NCI-H345 treated with DMSO at 0.1 percent for 48 hours (cell line): Measurements from ENCODE around the gene RSPH6A.

Experiments used
- DNase-seq: peaks from one replicate; lab custom pipeline; 2025; ENCODE audit not compliant: unreplicated experiment; lab: John Stamatoyannopoulos, UW

RSPH6A gene

DNA sequence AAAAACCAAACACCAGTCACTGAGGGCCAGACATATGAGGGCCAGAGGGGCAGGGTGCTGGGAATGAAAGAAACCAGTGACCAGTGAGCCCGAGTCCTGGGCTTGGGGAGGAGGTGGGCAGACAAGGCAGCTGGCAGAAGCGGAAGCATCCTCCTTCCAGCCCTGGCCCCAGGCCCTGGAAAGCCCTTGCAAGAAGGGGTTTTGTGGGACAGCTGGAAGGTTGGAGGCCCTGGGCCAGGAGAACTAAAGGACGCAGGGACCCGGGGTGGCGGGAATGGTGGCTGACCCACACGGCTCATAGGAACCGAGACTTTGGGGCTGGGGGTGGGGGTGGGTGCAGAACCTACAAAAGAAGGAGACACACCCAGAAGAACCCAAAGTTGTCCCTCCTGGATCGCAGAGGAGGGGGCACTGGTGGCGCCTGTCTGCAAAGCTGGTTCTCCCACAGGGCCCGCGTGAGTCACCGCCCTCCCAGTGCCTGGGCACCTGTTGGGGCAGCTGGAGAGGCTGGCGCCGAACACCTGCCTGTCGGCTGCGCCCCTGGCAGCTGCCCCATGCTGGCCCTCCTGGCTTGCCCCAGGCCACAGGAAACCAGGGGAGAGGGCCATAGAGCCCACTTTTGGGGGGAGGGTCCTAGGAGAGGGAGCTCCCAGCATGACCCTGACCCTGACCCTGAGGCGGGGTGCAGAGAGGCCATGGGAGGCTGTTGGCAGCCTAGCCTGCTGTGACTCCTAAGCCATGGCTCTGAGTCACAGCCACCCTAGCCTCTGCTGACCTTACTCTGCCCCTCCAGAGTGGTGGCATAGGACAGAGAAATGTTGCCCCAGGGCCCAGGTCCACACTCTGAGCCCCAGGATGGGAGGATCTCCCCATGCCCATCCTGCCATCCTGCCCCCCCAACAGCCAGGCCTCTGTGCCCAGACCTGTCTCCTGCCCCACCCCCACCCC is 33.6 kb downstream of the RSPH6A start:
- DNase-seq, result peak; percentile 24

DNA sequence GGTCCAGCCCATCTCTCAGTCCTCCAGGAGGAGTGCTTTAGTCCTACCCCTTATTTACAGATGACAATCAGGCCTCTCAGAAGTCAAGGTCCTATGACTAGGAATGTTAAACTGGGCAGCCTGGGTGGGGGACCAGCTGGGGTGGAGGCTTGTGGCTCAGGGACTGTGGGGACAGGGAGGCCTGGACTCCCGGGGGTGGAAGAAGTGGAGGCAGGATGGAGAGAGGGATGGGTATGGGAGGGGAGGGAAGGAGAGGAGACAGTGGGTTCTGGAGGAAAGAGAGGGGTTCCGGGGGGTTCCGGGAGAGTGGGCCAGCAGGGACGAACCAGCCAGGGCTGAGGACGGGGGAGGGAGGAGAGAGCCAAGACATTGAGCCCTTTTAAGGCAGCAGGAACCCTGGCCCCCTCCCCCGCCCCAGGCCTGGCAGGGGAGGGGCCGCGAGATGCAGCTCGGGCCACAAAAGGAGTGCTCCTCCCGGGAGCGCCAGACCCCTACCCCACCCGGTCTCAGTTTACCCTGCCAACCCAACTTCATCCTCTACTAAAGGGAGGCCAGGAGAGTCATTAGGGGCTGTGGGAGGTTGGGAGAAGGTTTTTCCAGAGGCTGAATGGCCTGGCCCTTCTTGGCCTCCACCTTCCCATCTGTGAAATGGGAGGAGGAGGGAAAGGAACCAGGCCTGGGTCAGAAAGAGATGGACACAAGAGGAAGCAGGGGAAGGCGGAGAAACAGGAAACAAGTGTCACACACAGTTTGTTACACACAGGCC is 34.5 kb downstream of the RSPH6A start:
- DNase-seq, result no peak

DNA sequence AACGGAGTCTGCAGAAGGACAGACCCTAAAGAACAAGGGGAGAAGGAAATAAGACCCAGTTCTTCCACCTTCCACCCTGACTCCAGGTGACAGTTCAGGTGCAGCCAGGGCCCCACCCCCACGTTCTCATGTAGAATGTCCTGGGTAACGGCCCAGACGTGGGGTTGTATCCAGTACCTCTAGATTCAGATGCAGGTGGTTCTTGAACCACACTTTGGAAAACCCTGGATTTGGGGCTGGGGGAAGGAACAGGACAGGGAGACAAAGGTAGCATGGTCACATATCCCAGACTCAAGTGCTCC is 35.0 kb downstream of the RSPH6A start:
- no peak for DNase-seq

DNA sequence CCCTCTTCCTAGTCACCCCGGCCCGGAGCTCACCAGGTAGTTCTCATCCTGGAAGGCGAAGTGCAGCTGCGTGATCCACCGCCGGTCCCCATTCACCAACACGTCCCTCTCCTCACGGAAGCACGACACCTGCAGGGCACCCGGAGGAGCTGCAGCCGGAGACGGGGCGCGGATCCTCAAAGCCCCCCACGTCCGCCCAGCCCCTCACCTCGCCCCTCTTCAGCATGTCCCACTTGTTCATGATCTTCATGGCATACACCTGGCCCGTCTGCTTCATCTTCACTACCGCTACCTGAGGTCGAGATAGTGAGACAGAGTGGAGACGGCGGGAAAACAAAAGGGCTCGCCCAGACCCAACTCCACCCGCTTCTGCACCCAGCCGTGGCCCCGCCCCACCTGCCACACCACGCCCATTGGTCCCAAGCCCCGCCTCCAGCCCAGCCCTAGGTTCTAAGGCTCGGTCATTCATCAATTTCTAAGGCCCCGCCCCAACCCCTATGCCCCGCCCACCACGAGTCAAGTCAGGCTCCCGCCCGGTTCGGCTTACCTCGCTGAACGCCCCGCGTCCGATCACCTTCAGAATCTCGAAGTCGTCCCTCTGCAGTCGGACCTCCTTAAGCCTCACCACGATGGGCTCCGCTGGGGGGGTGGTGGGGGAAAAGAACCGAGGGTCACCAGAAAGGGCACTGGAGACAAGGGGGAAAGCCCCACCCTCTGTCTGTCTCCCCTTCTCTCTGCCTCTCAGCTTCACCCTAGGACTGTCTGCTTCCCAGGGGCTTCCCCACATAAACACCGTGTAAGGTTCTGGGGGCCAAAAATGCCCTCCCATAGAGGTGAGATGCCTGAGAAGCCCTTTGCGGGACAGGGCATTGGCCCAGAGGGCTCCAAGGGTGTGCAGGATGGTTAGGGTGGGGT is 35.6 kb downstream of the RSPH6A start:
- DNase-seq, result peak; percentile 50

DNA sequence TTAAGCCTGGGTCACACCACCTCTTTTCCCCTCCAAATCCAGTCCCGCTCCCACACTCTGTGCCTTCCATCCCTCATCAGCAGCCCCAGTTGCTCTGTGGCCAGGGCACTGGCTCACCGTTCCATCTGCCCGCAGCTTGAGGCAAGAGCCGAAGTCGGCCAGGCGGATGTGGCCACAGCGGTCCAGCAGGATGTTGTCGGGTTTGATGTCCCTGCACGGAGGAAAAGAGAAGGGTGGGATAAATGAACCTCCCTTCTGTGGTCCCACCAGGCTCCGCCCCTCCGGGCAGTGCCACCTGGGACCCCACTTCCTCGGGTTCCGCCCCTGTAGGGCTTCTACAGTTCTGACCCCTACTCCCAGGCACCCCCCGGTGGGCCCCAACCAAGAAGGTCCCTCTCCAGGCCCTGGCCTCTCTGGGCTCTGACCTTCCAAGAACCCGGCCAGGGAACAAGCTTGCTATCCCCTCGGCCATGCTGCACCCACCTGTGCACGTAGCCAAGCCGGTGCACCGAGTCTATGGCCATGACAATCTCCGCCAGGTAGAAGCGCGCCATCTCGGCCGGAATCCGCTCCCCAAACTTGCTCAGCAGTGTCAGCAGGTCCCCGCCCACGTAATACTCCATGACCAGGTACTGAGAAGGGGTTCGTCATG is 37.0 kb downstream of the RSPH6A start:
- no peak for DNase-seq

DNA sequence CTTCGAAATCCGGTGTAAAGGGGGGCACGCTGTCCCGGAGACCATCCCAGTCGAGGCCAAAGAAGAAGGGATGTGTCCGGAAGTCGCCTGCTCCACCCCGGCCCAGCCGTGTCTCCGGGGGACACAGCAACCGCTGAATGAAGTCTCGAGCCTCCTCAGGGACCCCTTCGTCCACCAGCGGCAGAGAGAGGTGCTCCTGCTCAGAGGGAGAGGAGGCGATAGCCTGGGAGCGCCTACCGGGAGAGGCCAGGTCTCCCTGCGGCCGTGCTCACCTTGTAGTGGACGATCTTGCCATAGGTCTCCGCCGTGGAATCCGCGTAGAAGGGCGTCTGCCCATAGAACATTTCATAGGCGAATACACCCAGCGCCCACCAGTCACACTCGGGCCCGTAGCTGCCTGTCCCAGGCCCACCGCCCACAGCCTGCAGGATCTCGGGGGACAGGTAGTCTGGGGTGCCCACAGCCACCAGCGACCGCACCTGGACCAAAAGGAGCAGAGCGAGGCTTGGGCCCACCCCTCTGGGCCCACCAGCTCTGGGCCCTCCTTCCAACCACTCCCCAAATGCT is 37.6 kb downstream of the RSPH6A start:
- DNase-seq, result no peak

DNA sequence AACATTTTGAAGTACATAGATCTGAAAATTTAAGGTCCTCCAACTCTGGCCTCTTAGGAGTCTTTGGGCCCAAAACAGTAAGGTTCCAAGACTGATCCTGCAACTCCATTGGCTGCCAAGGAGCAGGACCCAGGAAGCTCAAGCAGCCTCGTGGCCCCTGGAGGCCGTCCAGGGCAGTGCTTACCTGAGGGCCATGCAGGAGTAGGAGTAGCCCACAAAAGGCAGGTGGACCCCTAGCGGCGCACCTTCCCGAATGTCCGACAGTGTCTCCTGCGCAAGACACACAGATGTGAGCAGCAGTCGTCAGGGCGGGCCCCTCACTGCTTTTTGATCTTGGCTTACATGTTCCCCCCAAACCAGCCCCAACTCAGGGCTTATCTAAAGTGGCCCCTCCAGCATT is 40.3 kb downstream of the RSPH6A start:
- no peak for DNase-seq

DNA sequence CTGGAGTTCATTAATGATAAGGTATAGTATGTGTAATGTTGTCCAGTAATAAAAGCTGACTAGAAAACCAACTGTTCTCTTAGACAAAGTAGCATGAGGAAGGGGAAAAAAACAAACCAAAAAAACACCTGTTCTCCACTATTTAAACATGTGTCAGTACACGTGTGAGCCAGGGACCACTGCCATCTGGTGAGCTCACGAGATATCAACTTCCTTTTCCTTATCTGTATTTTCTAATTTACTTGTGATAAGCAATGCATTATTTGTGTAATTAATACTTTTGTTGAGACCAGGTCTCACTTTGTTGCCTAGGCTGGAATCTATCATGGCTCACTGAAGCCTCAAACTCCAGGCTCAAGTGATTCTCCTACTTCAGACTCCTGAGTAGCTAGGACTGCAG is 41.7 kb downstream of the RSPH6A start:
- DNase-seq, result no peak

DNA sequence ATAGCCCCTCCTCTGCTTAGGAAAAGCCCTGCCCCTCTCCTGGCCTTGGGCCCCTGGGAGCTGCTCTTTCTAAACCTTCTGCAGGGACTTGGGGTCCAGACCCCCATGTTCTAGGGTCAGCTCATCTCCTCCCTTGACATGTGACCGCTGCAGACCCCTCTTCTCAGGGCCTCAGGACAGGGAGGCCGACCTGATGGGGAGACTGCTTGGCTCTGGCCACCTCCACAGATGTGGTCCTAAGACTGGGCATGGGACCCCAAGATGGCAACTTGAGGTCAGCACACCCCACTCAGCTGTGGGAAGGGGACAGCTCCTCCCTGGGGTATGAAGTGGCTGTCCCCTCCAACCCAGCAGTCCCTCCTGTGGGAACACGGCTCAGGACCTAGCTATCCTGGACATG is 42.2 kb downstream of the RSPH6A start:
- no peak for DNase-seq

DNA sequence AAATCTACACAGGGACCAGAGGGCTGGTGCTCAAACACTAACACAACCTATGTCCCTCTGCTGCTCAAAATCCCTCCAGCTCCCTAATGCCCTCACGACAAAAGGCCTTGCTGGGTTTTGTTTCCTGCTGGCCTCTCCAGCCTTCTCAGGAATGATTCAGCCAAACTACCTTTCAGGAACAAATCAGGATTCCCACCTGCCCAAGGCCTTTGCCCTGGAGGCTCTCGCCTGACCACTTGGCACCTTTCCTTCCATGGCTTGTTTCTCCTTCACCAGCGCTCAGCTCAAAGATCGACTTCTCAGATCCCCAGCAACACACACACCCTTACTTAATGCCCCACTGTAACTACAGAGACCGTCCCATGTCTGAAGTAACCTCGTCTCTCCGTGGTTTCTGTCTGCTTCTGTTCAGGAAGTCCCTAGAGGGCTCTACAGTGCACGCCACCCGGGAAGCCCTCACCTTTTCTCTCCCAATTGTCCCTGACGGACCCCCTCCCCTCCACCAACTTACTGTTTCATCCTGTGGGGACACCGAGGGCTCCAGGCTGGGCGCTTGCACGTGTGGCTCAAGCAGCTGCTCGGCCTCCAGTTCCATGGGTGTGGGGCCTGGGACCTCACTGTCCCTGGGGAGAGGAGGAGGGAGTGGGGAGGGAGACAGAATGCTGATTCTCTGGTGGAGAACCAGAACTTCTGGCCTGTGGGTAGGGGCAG is 42.8 kb downstream of the RSPH6A start:
- DNase-seq, result no peak

DNA sequence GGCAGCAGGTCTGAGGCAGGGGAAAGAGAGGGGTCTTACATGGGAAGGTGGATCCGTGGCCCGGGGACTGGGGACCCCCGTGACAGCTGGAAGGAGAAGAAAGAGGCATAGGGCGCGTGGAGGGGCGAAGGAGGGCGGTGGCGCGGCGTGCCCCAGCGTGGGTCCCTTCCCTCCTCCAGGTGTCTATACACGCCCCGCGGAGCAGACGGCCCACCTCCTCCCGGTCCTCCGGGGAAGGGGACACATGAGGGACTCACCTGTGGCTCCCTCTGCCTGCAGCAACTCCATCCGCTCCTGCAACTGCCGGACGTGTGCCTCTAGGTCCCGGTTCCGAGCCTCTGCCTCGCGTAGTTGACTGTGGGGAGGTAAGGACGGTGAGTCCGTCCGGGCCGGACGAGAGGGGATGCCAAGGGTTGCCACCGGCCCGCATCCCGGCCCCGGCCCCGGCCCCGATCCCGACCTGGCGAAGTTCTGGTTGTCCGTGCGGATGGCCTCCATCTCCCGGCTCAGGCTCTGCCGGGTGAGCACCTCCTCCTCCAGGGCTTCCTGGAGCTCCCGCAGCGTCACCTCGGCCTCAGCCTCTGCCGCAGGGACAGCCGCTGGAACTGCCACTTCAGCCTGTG is 43.7 kb downstream of the RSPH6A start:
- DNase-seq, result no peak

DNA sequence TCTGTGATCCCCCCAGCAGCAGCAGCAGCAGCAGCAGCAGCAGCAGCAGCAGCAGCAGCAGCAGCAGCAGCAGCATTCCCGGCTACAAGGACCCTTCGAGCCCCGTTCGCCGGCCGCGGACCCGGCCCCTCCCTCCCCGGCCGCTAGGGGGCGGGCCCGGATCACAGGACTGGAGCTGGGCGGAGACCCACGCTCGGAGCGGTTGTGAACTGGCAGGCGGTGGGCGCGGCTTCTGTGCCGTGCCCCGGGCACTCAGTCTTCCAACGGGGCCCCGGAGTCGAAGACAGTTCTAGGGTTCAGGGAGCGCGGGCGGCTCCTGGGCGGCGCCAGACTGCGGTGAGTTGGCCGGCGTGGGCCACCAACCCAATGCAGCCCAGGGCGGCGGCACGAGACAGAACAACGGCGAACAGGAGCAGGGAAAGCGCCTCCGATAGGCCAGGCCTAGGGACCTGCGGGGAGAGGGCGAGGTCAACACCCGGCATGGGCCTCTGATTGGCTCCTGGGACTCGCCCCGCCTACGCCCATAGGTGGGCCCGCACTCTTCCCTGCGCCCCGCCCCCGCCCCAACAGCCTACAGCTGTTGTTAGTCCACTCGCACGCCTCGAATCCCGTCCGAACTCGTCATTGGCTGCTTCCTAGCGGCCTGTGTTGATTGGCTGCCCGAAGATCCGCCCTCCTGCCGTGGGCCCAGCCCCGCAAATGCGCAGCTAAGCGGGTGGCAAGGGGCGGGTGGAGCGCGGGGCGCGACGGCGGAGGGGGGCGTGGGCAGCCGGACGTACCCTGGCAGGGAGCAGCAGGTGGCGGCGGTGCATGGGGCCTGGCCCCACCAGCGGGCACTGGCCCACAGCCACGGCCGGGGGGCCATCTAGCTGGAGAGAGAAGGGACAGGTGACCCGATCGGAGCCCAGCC is 44.7 kb downstream of the RSPH6A start:
- DNase-seq, result peak; percentile 88

DNA sequence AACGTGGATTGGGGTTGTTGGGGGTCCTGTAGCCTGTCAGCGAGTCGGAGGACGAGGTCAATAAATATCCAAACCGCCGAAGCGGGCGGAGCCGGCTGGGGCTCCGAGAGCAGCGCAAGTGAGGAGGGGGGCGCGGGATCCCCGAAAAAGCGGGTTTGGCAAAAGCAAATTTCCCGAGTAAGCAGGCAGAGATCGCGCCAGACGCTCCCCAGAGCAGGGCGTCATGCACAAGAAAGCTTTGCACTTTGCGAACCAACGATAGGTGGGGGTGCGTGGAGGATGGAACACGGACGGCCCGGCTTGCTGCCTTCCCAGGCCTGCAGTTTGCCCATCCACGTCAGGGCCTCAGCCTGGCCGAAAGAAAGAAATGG is 45.3 kb downstream of the RSPH6A start:
- no peak for DNase-seq

DNA sequence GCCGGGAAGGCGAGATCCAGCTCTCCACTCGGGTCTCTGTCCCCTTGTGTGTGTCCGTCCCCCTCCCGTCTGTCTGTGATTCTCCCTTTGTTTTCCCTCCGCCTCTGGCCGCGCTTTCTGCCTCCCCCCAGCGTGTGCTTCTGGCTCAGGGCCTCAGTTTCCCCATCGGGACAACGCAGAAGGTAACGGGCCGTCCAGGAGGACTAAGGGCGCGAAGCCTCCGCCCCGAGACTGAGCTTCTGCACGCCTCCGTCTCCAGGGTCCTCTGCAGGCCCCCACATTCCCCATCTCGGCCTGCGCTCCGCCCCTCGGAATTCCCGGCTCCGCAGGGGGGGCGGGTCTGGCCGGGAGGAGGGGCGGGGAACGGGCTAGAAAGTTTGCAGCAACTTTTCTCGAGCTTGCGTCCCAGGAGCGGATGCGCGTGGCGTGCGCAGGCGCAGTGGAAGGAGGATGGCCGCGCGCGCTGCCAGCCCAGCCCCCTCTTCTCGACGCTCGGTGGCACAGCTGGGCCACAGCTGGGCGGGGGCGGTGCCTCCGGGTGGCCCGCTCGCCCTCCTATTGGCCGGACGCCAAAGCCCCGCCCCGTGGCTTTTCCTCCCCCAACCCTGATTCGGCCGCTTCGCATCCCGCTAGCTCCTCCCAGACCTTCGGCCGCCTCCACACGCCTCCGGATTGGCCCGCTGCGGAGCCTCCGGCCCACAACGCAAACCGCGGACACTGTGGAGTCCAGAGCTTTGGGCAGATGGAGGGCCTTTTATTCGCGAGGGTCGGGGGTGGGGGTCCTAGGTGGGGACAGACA is 45.9 kb downstream of the RSPH6A start, which contains the start of gene SIX5:
Gene SIX5, minus strand, starts transcription at position 269 of the 799 bp plus-strand sequence. CDS start 408 bp downstream, outside the sequence.
- peak; percentile 80 for DNase-seq

DNA sequence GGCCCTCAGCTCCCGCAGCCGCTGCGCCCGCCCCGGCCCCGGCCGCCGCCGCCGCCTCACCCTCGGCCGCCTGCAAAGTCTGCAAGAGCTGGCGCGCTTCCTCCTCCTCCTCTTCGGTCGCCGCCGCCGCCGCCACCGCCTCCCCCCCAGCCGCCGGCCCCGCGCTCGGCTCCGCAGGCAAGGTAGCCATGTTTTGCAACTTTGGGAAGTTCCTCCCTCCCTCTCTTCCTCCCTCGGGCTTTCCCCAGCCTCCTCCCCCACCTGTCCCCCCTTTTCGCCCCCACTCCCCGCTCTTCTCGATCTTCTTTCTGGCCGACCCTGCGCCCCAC is 46.5 kb downstream of the RSPH6A start:
- DNase-seq, result no peak

DNA sequence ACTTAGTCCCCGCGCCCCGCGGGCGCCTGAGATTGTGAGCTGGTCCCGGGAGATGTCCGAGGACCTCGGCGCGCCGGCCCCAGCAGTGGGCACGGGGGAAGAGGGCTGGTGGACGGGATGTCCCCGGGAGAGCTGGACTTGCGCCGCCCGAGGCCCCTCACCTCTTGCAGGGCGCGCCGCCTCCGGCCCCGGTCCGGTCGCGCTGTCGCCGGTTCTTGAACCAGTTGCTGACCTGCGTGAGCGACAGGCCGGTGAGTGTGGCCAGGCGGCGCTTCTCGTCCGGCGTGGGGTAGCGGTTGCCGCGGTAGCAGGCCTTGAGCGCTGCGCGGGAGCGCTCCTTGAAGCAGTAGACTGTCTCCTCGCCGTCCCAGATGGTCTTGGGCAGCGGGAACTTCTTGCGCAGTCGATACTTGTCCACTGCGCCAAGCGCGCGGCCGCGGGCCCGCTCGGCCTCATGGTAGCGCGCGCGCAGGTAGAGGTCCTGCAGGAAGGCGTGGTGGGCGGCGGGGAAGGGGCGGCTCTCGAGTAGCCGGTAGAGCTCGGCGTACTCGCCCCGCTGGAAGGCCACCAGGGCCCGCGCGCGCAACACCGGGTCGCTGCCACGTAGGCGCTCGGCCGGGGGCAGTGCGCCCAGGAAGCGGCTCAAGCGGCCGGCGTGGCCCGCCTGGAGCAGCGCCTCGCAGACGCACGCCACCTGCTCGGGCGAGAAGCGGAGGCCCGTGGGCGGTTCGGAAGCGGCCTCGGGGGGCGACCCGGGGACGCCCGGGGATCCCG is 47.0 kb downstream of the RSPH6A start:
- no peak for DNase-seq

DNA sequence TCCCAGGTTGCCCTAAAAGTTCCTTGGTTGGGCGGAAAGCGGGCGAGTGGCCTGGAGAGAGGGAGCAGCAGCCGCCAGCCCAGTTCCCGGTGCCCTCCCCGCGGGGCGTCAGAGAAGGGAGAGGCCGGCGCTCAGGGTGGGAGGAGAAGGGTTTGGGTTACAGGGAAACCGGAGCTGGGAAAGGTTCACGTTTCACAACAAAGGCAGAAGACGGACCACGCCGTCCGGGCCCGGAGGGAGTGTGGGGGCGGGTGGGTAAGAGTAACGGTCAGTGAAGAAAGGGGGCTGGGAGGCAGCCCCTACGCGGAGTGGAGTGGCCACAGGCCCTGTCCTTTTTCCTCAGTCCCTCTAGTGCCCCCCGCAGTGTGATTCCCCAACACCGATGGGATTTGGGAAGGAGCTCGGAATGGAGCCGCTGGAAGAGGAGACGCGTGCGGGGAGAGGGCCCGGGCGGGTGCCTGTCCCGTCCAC is 47.7 kb downstream of the RSPH6A start:
- DNase-seq, result no peak
